8988T (cell line): Measurements from ENCODE around the gene FANK1.
A peak's percentile ranks its signal among the peaks of the same experiment; 100 is the strongest.
"Not testable (repeated sequence)": the region's sequence is repeated elsewhere in the genome, so short reads cannot be mapped to it uniquely, and the experiment has no call there.

Experiments used
- DNase-seq: peaks from one replicate; pipeline ENCODE4 v3.0.0; 2011

FANK1 gene

GRCh38 chr10:125933693-125934092 is 37.3 kb downstream of the FANK1 start:
- DNase-seq: no peak

GRCh38 chr10:125936331-125936730 is 40.0 kb downstream of the FANK1 start:
- DNase-seq: no peak

DNA sequence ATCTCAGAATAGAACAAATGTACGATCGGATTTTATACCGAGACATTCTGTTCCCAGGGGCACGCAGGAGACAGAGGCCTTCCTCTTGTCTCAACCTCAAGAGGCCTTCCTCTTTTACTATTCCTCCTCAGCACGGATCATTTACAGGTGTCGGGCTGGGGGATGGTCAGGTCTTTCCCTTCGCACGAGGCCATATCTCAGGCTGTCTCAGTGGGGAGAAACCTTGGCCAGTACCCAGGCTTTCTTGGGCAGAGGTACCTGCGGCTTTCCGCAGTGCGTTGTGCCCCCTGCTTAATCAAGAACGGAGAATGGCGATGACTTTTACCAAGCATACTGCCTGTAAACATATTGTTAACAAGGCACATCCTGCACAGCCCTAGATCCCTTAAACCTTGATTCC is 44.2 kb downstream of the FANK1 start:
- no peak for DNase-seq

DNA sequence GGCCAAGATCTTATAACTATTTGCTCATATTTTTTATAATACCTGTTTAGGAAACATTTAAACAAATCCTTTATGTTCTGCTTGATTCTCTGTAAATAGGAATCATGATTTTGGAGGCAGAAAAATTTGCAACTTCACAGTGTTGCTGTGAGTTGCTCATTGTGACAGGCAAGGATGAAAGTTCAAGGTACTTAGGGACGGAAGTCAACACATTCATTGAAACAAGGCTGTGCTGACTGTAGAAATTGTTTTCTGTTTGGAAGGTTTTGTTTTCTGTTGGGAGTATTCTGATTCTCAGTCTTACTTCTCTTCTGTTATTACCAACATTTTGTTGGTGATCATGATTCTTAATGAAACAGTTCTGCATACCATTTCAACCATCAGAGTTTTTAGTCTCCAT is 54.9 kb downstream of the FANK1 start:
- no peak for DNase-seq

DNA sequence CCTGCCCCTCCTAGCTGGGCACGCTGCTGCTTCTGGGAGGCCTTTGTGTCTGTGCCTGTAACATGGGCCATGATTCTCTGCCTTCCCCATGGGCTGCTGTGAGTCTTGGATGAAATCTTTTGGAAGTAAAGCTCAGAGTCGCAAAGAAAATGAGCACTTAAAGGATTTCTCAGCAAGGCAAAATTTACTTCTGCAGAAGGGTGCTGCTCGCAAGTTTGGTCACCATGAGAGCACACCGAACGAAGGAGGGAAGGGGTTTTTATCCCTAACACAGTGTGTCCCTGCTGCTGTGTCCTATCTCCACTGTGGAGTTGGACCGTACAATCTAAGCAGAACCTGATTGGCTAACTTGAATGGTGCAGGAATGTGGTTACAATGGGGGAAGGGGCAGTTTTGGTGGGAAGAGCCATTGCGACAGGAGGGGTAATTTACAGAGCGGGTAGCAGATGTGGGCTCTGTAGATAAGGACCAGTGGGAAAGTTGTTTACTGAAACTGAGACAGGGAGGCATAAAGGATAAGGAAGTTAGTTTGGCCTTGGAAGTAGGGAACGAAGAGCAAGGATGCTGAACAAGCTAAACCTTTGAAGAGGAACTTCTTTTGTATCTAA is 57.5 kb downstream of the FANK1 start:
- DNase-seq: no peak

GRCh38 chr10:125955766-125956165 is 59.4 kb downstream of the FANK1 start:
- DNase-seq: no peak

GRCh38 chr10:125961743-125962142 is 65.4 kb downstream of the FANK1 start:
- DNase-seq: no peak

- no peak for DNase-seq
Observed at GRCh38 chr10:125962200-125962599, 65.8 kb downstream of the FANK1 start.

GRCh38 chr10:125964558-125964957 is 68.2 kb downstream of the FANK1 start:
- no peak for DNase-seq

GRCh38 chr10:125967533-125967932 is 71.2 kb downstream of the FANK1 start:
- no peak for DNase-seq

DNA sequence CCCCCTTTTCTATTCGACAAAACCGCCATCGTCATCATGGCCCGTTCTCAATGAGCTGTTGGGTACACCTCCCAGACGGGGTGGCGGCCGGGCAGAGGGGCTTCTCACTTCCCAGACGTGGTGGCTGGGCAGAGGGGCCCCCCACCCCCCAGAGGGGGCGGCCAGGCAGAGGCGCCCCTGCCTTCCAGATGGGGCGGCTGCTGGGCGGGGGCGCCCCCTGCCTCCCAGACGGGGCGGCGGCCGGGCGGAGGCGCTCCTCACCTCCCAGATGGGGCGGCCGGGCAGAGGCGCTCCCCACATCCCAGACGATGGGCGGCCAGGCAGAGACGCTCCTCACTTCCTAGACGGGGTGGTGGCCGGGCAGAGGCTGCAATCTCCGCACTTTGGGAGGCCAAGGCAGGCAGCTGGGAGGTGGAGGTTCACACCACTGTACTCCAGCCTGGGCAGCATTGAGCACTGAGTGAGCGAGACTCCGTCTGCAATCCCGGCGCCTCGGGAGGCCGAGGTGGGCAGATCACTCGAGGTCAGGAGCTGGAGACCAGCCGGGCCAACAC is 73.8 kb downstream of the FANK1 start:
- DNase-seq: not testable (repeated sequence)

DNA sequence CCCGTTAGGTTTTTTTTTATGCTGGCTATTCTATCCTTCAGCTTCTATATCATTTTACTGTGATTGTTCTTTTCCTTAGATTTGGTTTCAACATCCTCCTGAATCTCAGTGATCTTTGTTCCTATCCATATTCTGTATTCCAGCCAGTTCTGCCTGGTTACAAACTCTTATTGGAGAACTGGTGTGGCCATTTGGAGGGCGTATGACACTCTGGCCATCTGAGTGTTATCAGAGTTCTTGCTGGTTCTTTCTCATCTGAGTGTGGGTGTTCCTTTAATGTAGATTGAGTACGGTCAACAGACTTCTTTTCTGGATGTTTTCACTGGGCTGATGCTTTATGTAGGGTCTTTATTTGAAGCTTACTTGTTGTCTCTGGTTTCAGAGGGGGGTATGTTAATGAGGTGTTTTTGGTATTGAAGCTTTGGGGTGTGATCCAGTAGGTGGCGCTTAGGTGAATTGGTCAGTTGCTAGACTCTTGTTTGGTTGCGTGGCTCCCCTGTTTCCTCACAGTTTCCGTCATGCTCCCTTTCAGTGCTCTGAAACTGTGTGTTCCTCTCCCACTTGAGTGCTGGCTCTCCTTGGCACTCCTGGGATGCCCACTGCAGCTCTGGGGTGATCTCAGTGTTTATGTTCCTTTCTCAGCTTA is 80.7 kb downstream of the FANK1 start:
- DNase-seq: no peak

GRCh38 chr10:125979976-125980375 is 83.6 kb downstream of the FANK1 start:
- DNase-seq: no peak

DNA sequence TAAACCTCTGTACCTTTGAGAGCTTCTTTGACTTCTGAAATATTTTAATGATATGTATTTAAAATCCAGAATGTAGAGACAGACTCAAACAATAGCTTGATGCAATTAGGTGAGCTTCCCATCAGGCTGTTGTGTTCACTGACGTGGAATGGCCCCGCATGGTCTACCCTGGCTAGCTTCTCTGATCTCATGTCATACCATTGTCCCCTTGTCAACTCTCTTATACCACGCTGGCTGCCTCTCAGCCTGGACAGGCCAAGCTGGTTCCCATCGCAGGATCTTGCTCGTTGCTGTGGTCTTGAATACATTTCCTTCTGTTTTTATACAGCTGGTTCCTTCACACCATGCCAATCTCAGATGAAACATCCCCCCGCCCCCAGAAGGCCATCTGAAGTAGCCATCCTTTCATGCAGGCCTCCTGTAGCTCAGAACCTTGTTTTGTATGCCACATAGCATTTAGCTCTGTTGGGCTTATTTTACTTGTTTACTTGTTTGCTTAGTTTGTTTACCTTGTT is 84.2 kb downstream of the FANK1 start:
- no peak for DNase-seq

GRCh38 chr10:125982260-125982948 is 86.0 kb downstream of the FANK1 start:
- DNase-seq: peak; percentile 57

GRCh38 chr10:125983161-125983560 is 86.8 kb downstream of the FANK1 start:
- DNase-seq: no peak

DNA sequence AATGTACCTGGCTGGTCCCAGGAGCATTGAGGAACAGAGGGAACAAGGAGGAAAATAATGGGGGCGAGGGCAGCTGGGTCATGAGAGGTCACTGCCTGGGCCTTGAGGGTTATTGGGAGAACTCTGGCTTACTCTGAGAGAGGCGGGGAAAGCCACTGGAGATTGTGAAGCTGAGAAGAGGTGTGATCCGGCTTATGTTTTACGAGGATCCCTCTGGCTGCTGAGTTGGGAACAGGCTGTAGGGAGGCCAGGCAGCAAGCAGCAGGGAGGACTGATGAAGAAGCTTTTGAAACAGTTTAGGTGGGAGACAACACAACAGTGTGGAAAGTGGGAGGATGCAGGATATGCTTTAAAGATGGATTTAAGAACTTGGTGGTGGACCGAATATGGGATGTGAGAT is 87.3 kb downstream of the FANK1 start:
- no peak for DNase-seq

DNA sequence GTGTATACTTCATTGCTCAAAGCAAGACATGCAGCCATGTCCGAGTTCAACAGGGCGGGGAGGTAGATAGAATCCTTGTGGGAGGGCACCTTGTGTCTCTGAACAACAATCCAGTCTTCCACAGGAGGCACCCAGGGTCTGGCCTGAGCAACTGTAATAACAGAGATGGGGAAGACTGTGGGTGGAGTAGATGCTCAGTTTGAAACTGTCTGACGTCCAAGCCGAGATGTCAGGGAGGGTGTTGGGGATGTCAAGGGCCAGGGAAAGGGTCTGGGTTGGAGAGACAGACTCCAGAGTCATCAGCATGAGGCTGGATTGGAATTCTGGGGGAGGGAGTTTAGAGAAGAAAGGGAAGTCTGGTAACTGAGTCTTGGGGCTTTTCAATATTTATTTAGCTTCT is 88.0 kb downstream of the FANK1 start:
- no peak for DNase-seq

- DNase-seq: no peak
Observed at GRCh38 chr10:125984865-125985495, 88.6 kb downstream of the FANK1 start.

- no peak for DNase-seq
Observed at GRCh38 chr10:125985557-125986240, 89.3 kb downstream of the FANK1 start.

DNA sequence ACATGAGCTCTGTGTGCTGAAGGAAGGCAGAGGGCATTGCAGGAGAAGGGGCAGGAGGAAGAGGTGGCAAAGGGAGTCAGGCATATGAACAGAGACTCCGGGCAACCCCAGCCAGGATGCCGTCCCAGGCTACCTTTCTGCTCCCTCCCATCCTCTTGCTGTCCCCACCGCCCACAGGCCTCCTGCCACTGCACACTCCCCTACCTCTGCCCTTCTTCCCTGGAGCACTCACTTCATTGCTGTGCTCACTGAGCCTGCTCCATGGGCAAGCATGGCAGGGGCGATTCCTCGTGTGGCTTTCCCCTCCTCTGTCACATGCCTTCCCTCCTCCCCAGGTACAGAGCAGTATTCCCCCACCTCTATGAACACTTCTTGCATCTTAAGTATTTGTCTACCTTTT is 93.4 kb downstream of the FANK1 start:
- no peak for DNase-seq

GRCh38 chr10:125990974-125991373 is 94.6 kb downstream of the FANK1 start:
- no peak for DNase-seq

DNA sequence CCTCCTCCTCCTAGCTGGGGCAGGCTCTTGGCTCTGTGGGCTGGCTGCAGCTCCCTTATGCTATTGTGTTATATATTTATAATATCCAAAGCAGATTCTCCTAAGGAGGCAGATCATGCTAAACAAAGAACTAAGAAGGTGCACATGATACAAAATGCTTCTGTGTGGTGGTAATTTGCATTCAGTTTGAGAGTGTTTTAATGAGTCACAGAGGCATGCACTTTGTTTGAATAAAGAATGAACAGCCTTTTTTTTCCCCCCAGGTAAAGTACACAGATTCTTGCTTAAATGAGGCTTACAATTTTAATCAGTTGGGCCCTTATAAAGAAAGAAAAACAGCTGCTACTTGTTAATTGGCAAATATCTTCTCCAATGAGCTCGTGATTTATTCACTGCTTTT is 95.0 kb downstream of the FANK1 start:
- DNase-seq: no peak
